GM10266 (cell line): ENCODE results near the gene BICC1.

Source experiments
- DNase-seq: peaks from one replicate; pipeline ENCODE4 v3.0.0; 2012; ENCODE audit errors: extremely low spot score
- CTCF ChIP-seq: IDR thresholded peaks from 2 replicates; pipeline ENCODE4 v1.5.1; 2012; ENCODE audit warnings: mild to moderate bottlenecking, low read depth; ENCODE audit not compliant: control insufficient read depth, insufficient read depth; ENCODE audit errors: missing control alignments

BICC1 gene

GRCh38 chr10:58772758-58773157, 260.1 kb downstream of the BICC1 start:
- no peak for TF ChIP-seq CTCF
- no peak for DNase-seq

GRCh38 chr10:58773341-58773740, 260.7 kb downstream of the BICC1 start:
- no peak for TF ChIP-seq CTCF

GRCh38 chr10:58773944-58774343, 261.3 kb downstream of the BICC1 start:
- no peak for TF ChIP-seq CTCF
- no peak for DNase-seq

More at GRCh38 chr10:58773341-58773740, 260.7 kb downstream of the BICC1 start:
- no peak for DNase-seq

- DNase-seq: no peak
- TF ChIP-seq CTCF: no peak
Observed at GRCh38 chr10:58775960-58776567, 263.4 kb downstream of the BICC1 start.

- DNase-seq: no peak
- no peak for TF ChIP-seq CTCF
Observed at GRCh38 chr10:58776568-58777318, 264.1 kb downstream of the BICC1 start.

GRCh38 chr10:58778966-58779365, 266.3 kb downstream of the BICC1 start:
- TF ChIP-seq CTCF: no peak
- DNase-seq: no peak

GRCh38 chr10:58779594-58779993, 266.9 kb downstream of the BICC1 start:
- DNase-seq: no peak
- TF ChIP-seq CTCF: no peak
